Measurements from ENCODE around the gene CTNND1.

GRCh38 chr11:57751176-57751575, 10.4 kb upstream of the CTNND1 start:
- TF ChIP-seq CTCF (conservative IDR thresholded peaks at IDR 0.05; ENCODE audit: low read depth in 2 of 2) (no peak), CREB1 (CRISPR knock-in tag; IDR thresholded peaks at IDR 0.05; ENCODE audit: low read depth) (no peak), POLR2AphosphoS5 (IDR thresholded peaks at IDR 0.05; ENCODE audit: low read depth) (no peak)

Data from GM23338 (cell line).